Upper lobe of right lung (tissue), 1 donor: ENCODE measurements around the gene ANK2. TPM values are rescaled to one million over a fixed set of nuclear protein-coding genes. Genes with fewer than 3 reads are reported as not detected.

Experiments used
- ATAC-seq: fragments of 200-7000 bp; cut with Tn5 transposase; one replicate; pipeline ENCODE4 v1.9.1; 2020; ENCODE audit warnings: mild to moderate bottlenecking, moderate library complexity
- DNase-seq: peaks from one replicate; pipeline ENCODE4 v3.0.0-alpha.2; 2020
- H3K27ac ChIP-seq: fragments of 200-600 bp; one replicate; pipeline ENCODE4 v1.8.0; 2022
- H3K27me3 ChIP-seq: fragments of 200-600 bp; one replicate; pipeline ENCODE4 v1.8.0; 2022; ENCODE audit warnings: mild to moderate bottlenecking
- H3K36me3 ChIP-seq: fragments of 200-600 bp; one replicate; pipeline ENCODE4 v1.8.0; 2022
- H3K4me1 ChIP-seq: fragments of 200-600 bp; one replicate; pipeline ENCODE4 v1.8.0; 2022
- H3K4me3 ChIP-seq: fragments of 200-600 bp; one replicate; pipeline ENCODE4 v1.8.0; 2022; ENCODE audit warnings: mild to moderate bottlenecking
- H3K9me3 ChIP-seq: fragments of 200-600 bp; one replicate; pipeline ENCODE4 v1.8.0; 2022
- CTCF ChIP-seq: fragments of 200-600 bp; IDR thresholded peaks from one replicate; pipeline ENCODE4 v1.8.0; 2022; ENCODE audit warnings: antibody characterized with exemption
- intact Hi-C: fragments of 100-400 bp; cut with DNase I; formaldehyde crosslinking; loops from one replicate; pipeline ENCODE4 v1.11.0; 2022
- total RNA-seq: library from RNA; stranded (reverse); fragmentation: NEBNext Ultra II Directional; extraction: Animal tissue kit (Norgen Biotek cat#: 25700); gene quantifications from one replicate; pipeline ENCODE4 v1.2.1, GENCODE V29; 2021
- donor health status: DM: no; HTN: yes; CAD: no; lungs with severe emphysema.

ANK2 gene
- total RNA-seq, 1 donor from 2014 or later: 12.0 TPM

GRCh38 chr4:113260688-113261087 is 211.2 kb downstream of the ANK2 start:
- H3K27me3 ChIP-seq: no peaks in the 10 kb centered on the region
- intact Hi-C loops: no loop called here
- no peak for DNase-seq
- H3K9me3 ChIP-seq: no peaks in the 10 kb centered on the region
- H3K36me3 ChIP-seq: no peaks in the 10 kb centered on the region
- ATAC-seq: no peak
- no peak overlapping the region for H3K27ac ChIP-seq
- no peaks in the 10 kb centered on the region for H3K4me1 ChIP-seq
- TF ChIP-seq CTCF: no peak
- no peak overlapping the region for H3K4me3 ChIP-seq

- Histone ChIP-seq H3K4me3 (no peak overlapping the region), H3K9me3 (no peaks in the 10 kb centered on the region), H3K27ac (no peak overlapping the region), H3K27me3 (no peaks in the 10 kb centered on the region), H3K4me1 (no peaks in the 10 kb centered on the region), H3K36me3 (no peaks in the 10 kb centered on the region)
- TF ChIP-seq CTCF: no peak
- ATAC-seq (no peak), DNase-seq (no peak)
- intact Hi-C loops: no loop called here
These were observed 213.8 kb downstream of the ANK2 start for GRCh38 chr4:113263274-113263673.

DNA sequence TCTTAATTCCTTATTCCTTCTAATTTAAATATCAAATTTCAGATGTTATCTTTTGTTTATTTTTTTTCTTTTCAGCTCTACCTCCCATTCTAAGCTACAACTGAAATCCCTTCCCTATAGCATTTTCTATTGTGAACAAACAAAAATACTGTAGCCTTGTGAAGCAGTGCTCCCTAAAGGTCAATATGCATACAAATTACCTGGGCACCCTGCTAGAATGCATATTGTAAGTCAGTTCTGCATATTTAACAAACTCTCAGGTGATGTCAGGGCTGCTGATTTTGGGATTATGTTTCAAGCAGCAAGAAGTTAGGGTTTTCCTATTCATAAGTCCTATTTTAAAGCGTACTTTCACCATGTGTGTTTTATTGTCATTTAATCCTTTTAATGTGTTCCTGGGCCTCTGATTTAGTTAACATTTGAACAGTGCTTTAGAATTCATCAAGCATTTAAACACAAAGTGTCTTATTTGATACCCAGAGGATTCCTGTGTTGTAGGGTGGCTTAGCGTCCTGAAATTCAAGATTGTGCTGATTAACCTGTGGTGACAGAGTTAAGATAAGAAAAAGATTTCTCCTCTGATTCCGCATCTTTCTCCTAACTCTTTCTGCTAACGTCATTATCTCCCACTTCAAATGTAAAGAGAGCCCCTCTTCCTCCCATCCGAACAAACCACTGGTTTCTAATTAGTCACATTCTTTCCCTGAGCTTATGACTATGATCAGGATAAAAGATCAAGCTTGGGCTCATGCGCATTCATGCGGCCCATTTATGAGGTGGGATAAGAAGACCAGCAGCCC is 221.3 kb downstream of the ANK2 start:
- H3K4me1 ChIP-seq: no peaks in the 10 kb centered on the region
- H3K27ac ChIP-seq: no peak overlapping the region
- DNase-seq: no peak
- intact Hi-C loops: no loop called here
- H3K4me3 ChIP-seq: no peak overlapping the region
- H3K27me3 ChIP-seq: no peaks in the 10 kb centered on the region
- no peaks in the 10 kb centered on the region for H3K9me3 ChIP-seq
- ATAC-seq: no peak
- no peak for TF ChIP-seq CTCF
- no peaks in the 10 kb centered on the region for H3K36me3 ChIP-seq

DNA sequence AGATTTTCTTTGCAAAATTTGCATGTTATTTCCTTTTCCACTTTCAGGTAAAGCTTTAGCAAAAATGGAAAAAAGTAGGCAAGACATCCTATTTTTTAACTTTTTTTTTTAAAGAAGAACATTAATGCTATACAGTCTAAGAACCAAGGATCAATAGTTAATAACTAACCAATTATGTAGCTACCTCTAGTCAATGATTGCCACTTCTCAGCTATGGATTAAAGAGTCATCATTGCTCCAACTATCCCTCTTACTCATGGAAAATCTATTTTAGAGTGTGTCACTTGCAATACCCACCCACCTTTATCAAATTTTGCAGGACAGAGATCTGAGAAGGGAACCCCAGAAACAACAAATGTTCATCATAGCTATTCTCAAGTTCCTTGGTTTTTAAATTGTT is 223.1 kb downstream of the ANK2 start:
- ATAC-seq: no peak
- DNase-seq: no peak
- no peaks in the 10 kb centered on the region for H3K4me1 ChIP-seq
- H3K9me3 ChIP-seq: no peaks in the 10 kb centered on the region
- intact Hi-C loops: no loop called here
- H3K27me3 ChIP-seq: no peaks in the 10 kb centered on the region
- H3K36me3 ChIP-seq: no peaks in the 10 kb centered on the region
- H3K4me3 ChIP-seq: no peak overlapping the region
- H3K27ac ChIP-seq: no peak overlapping the region
- TF ChIP-seq CTCF: no peak

- no peak for TF ChIP-seq CTCF
- Histone ChIP-seq H3K4me3 (no peak overlapping the region), H3K9me3 (no peaks in the 10 kb centered on the region), H3K4me1 (no peaks in the 10 kb centered on the region), H3K36me3 (no peaks in the 10 kb centered on the region), H3K27ac (no peak overlapping the region), H3K27me3 (no peaks in the 10 kb centered on the region)
- DNase-seq (no peak), ATAC-seq (no peak)
- intact Hi-C loops: no loop called here
These were observed 224.3 kb downstream of the ANK2 start for GRCh38 chr4:113273721-113274220.
